Measurements from ENCODE around the gene SELPLG. TPM values are rescaled to one million over a fixed set of nuclear protein-coding genes. Genes with fewer than 3 reads are reported as not detected.
"Not testable (repeated sequence)": the region's sequence is repeated elsewhere in the genome, so short reads cannot be mapped to it uniquely, and the experiment has no call there.

SELPLG gene
- total RNA-seq, 4 donors from 2014 or later, result 2.1 to 6.0 (median 2.8) TPM

DNA sequence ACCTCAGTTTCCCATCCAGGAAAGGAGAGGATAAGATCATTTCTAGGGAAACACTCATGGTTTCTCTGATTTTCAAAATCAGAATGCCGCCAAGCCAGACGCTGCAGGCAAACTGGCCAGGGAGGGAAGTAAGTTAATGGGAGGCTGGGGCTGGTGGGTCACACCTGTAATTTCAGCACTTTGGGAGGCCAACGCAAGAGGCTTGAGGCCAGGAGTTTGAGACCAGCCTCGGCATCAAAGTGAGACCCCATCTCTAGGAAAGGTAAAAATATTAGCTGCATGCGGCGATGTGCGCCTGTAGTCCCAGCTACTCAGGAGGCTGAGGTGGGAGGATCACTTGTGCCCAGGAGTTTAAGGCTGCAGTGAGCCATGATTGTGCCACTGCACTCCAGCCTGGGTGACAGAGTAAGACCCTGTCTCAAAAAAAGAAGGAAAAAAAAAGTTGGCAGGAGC lies 587 bp downstream of the SELPLG start:
- TF ChIP-seq CTCF (IDR thresholded peaks at IDR 0.05) (no peak), POLR2A (IDR thresholded peaks at IDR 0.05) (no peak)

DNA sequence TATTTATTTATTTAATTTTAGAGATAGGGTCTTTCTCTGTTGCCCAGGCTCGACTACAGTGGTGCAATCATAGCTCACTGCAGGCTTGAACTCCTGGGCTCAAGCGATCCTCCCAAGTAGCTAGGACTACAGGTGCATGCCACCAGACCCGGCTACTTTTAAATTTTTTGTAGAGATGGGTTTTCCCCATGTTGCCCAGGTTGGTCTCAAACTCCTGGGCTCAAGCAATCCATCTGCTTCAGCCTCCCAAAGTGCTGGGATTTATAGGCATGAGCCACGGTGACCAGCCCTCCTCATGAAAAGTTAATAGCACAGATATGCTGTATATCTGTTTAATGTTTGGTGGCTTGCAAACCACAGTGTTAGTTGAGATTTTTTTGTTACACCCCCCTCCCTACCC lies 2.4 kb downstream of the SELPLG start:
- DNase-seq; H3K9me3 ChIP-seq; H3K36me3 ChIP-seq; intact Hi-C loops (cut with DNase I); H3K27ac ChIP-seq; H3K27me3 ChIP-seq; H3K4me3 ChIP-seq (replicated peaks in 1 of 3): not testable (repeated sequence)
- H3K4me1 ChIP-seq, result peaks cover 0 to 32% of the 10 kb centered on the region in 2 donors
- WGBS, 2 donors, result 95 to 98% methylated on average over 4 of the region's 4 CpGs

More for the DNA sequence above, 587 bp downstream of the SELPLG start:
- Histone ChIP-seq H3K36me3 (no peaks in the 10 kb centered on the region), H3K27me3 (no peaks in the 10 kb centered on the region), H3K4me1 (peaks cover 0 to 48% of the 10 kb centered on the region in 2 donors), H3K4me3 (replicated peaks in 1 of 3) (no peak overlapping the region), H3K27ac (peak overlapping the region in 1 of 3 donors; percentile 64), H3K9me3 (no peaks in the 10 kb centered on the region)
- DNase-seq, result no peak
- 85 to 87% methylated on average over 7 of the region's 7 CpGs for WGBS, 2 donors
- intact Hi-C loops (cut with DNase I), result no loop called here

DNA sequence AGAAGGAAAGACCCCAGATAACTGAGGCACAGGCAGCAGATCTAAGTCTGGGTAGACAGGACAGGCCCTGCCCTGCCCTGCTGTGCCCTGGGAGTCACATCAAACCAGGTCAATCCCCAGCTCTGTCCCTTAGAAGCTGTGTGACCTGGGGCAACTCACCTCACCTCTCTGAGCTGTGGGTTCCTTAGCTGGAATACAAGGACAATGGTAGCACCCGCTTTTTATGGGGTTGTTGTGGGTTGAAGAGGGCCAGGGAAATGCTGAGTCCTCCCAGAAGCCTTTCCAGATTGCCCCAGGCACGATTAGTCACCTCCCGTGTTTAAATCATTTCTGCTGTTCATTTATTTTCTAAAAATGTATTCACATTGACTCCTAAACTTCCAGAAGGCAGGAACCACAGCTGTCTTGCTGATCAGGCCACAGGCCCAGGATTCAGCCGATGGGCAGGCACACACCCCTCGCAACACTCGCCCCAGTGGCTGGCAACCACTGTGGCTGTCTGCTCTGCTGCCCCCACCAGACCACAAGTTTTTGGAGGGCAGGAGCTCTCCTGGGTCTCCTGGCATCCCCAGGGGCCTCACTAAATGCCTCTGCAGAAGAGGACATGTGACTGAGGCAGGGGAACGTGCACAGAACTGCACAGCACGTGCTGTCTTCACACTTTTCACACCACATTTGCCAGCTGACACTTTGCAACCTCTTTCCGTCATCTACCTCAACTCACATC lies 3.0 kb downstream of the SELPLG start:
- WGBS, 2 donors, result 80 to 83% methylated on average over 8 to 9 of the region's 9 CpGs
- DNase-seq, result no peak
- H3K4me3 ChIP-seq (replicated peaks in 1 of 3), result no peak overlapping the region
- peaks cover 0 to 26% of the 10 kb centered on the region in 2 donors for H3K4me1 ChIP-seq
- H3K27me3 ChIP-seq, result no peaks in the 10 kb centered on the region
- intact Hi-C loops (cut with DNase I), result no loop called here
- no peak for TF ChIP-seq POLR2A (IDR thresholded peaks at IDR 0.05)
- no peak for TF ChIP-seq CTCF (IDR thresholded peaks at IDR 0.05)
- H3K36me3 ChIP-seq, result no peaks in the 10 kb centered on the region
- H3K27ac ChIP-seq, result no peak overlapping the region
- H3K9me3 ChIP-seq, result no peaks in the 10 kb centered on the region

GRCh38 chr12:108629824-108630476 lies 3.7 kb downstream of the SELPLG start:
- Histone ChIP-seq H3K9me3 (no peaks in the 10 kb centered on the region), H3K4me1 (peaks cover 0 to 19% of the 10 kb centered on the region in 2 donors), H3K27ac (no peak overlapping the region), H3K4me3 (replicated peaks in 1 of 3) (no peak overlapping the region), H3K36me3 (no peaks in the 10 kb centered on the region), H3K27me3 (no peaks in the 10 kb centered on the region)
- DNase-seq, result no peak
- TF ChIP-seq POLR2A (IDR thresholded peaks at IDR 0.05), result no peak
- no peak for TF ChIP-seq CTCF (IDR thresholded peaks at IDR 0.05)
- WGBS, 2 donors, result 65 to 77% methylated on average over 16 to 17 of the region's 17 CpGs
- intact Hi-C loops (cut with DNase I), result no loop called here

GRCh38 chr12:108629151-108629550 lies 4.5 kb downstream of the SELPLG start:
- 85 to 100% methylated on average over 3 to 5 of the region's 5 CpGs for WGBS, 2 donors
- no peak overlapping the region for H3K4me3 ChIP-seq (replicated peaks in 1 of 3)

More at GRCh38 chr12:108629151-108629550, 4.5 kb downstream of the SELPLG start:
- TF ChIP-seq POLR2A (IDR thresholded peaks at IDR 0.05) (no peak), CTCF (IDR thresholded peaks at IDR 0.05) (no peak)
- Histone ChIP-seq H3K36me3 (no peaks in the 10 kb centered on the region), H3K27ac (no peak overlapping the region), H3K27me3 (no peaks in the 10 kb centered on the region), H3K4me1 (peaks cover 0 to 18% of the 10 kb centered on the region in 2 donors), H3K9me3 (no peaks in the 10 kb centered on the region)
- DNase-seq, result no peak
- intact Hi-C loops (cut with DNase I), result no loop called here
